H9 (cell line): ENCODE measurements around the gene TBP. TPM values are rescaled to one million over a fixed set of nuclear protein-coding genes. Genes with fewer than 3 reads are reported as not detected.
A peak's percentile ranks its signal among the peaks of the same experiment; 100 is the strongest.

Source experiments
- DNase-seq: peaks from one replicate; pipeline ENCODE4 v3.0.0-alpha.2; 2017
- H2AFZ ChIP-seq: one replicate; pipeline ENCODE4 v1.6.1; 2013; ENCODE audit warnings: mild to moderate bottlenecking, low read length, control low read depth, moderate library complexity
- H2AK5ac ChIP-seq: 2 replicates; pipeline ENCODE4 v1.6.1; 2013; ENCODE audit warnings: low read length, control low read depth, mixed read lengths; ENCODE audit not compliant: insufficient read length
- H2BK120ac ChIP-seq: one replicate; pipeline ENCODE4 v1.6.1; 2013; ENCODE audit warnings: low read depth, mild to moderate bottlenecking, low read length, control low read depth, inconsistent platforms; ENCODE audit not compliant: poor library complexity, severe bottlenecking
- H2BK12ac ChIP-seq: 2 replicates; pipeline ENCODE4 v1.6.1; 2013; ENCODE audit warnings: low read length, control low read depth, mixed read lengths, low read depth; ENCODE audit not compliant: insufficient read length
- H2BK15ac ChIP-seq: 2 replicates; pipeline ENCODE4 v1.6.1; 2013; ENCODE audit warnings: low read depth, low read length, control low read depth
- H2BK20ac ChIP-seq: one replicate; pipeline ENCODE4 v1.6.1; 2013; ENCODE audit warnings: low read depth, mild to moderate bottlenecking, low read length, control low read depth, inconsistent platforms; ENCODE audit not compliant: poor library complexity, severe bottlenecking
- H2BK5ac ChIP-seq: 2 replicates; pipeline ENCODE4 v1.6.1; 2013; ENCODE audit warnings: low read length, control low read depth, mixed read lengths; ENCODE audit not compliant: insufficient read length
- H3K14ac ChIP-seq: 2 replicates; pipeline ENCODE4 v1.6.1; 2013; ENCODE audit warnings: low read length, control low read depth; ENCODE audit not compliant: insufficient read depth
- H3K18ac ChIP-seq: 2 replicates; pipeline ENCODE4 v1.6.1; 2013; ENCODE audit warnings: low read depth, mild to moderate bottlenecking, mixed read lengths, low read length, control low read depth; ENCODE audit not compliant: insufficient read length
- H3K23ac ChIP-seq: 2 replicates; pipeline ENCODE4 v1.6.1; 2013; ENCODE audit warnings: low read length, control low read depth, mixed read lengths, low read depth; ENCODE audit not compliant: insufficient read length
- H3K23me2 ChIP-seq: 2 replicates; pipeline ENCODE4 v1.6.1; 2013; ENCODE audit warnings: low read depth, mild to moderate bottlenecking, mixed read lengths, low read length, control low read depth; ENCODE audit not compliant: insufficient read length, poor library complexity, severe bottlenecking
- H3K27ac ChIP-seq: 2 replicates; pipeline ENCODE4 v1.5.1; 2013; ENCODE audit warnings: low read length, control low read depth, mixed read lengths, low read depth; ENCODE audit not compliant: insufficient read length
- H3K27me3 ChIP-seq: 2 replicates; pipeline ENCODE4 v1.6.1; 2013; ENCODE audit warnings: low read length, control low read depth, inconsistent platforms; ENCODE audit not compliant: insufficient read depth
- H3K4ac ChIP-seq: 2 replicates; pipeline ENCODE4 v1.6.1; 2013; ENCODE audit warnings: low read depth, mild to moderate bottlenecking, control low read depth, inconsistent platforms, low read length, moderate library complexity
- H3K4me1 ChIP-seq: 2 replicates; pipeline ENCODE4 v1.6.1; 2013; ENCODE audit warnings: low read length, control low read depth, inconsistent platforms; ENCODE audit not compliant: insufficient read depth
- H3K4me2 ChIP-seq: 2 replicates; pipeline ENCODE4 v1.6.1; 2013; ENCODE audit warnings: low read length, control low read depth, mixed read lengths; ENCODE audit not compliant: insufficient read length, insufficient read depth
- H3K56ac ChIP-seq: 2 replicates; pipeline ENCODE4 v1.6.1; 2013; ENCODE audit warnings: low read depth, mild to moderate bottlenecking, mixed read lengths, low read length, control low read depth; ENCODE audit not compliant: insufficient read length
- H3K79me1 ChIP-seq: 2 replicates; pipeline ENCODE4 v1.6.1; 2013; ENCODE audit warnings: low read depth, mild to moderate bottlenecking, moderate library complexity, low read length, control low read depth, inconsistent platforms; ENCODE audit not compliant: insufficient read depth, poor library complexity, severe bottlenecking
- H3K79me2 ChIP-seq: 2 replicates; pipeline ENCODE4 v1.6.1; 2013; ENCODE audit warnings: low read length, control low read depth, inconsistent platforms; ENCODE audit not compliant: insufficient read depth
- H3K9ac ChIP-seq: 2 replicates; pipeline ENCODE4 v1.6.1; 2013; ENCODE audit warnings: low read length, control low read depth, mixed read lengths; ENCODE audit not compliant: insufficient read length; ENCODE audit errors: extremely low read depth
- H3K9me3 ChIP-seq: one replicate; pipeline ENCODE4 v1.6.1; 2013; ENCODE audit warnings: low read depth, low read length, inconsistent platforms; ENCODE audit not compliant: control insufficient read depth
- H3T11ph ChIP-seq: one replicate; pipeline ENCODE4 v1.6.1; 2013; ENCODE audit warnings: mild to moderate bottlenecking, low read length, control low read depth, inconsistent platforms
- H4K20me1 ChIP-seq: one replicate; pipeline ENCODE4 v1.6.1; 2013; ENCODE audit not compliant: control insufficient read depth, insufficient read length, insufficient read depth
- H4K5ac ChIP-seq: 2 replicates; pipeline ENCODE4 v1.6.1; 2013; ENCODE audit warnings: low read depth, mild to moderate bottlenecking, mixed read lengths, low read length, control low read depth; ENCODE audit not compliant: insufficient read length
- H4K8ac ChIP-seq: replicated peaks from 2 replicates; pipeline ENCODE4 v1.6.1; 2013; ENCODE audit warnings: low read length, control low read depth, mixed read lengths, low read depth; ENCODE audit not compliant: insufficient read length
- H4K91ac ChIP-seq: 2 replicates; pipeline ENCODE4 v1.6.1; 2013; ENCODE audit warnings: low read depth, mild to moderate bottlenecking, moderate library complexity, mixed read lengths, low read length, control low read depth; ENCODE audit not compliant: insufficient read length
- H3K27ac Mint-ChIP-seq, 3 experiments: 2 replicates in 2 of 3; 3 replicates in 1 of 3; pipeline ENCODE4 v1.8.0; 2020 to 2021; ENCODE audit warnings: mixed read lengths in 3 of 3, mild to moderate bottlenecking in 1 of 3, moderate library complexity in 1 of 3
- H3K27me3 Mint-ChIP-seq: 2 replicates; pipeline ENCODE4 v1.8.0; 2021; ENCODE audit warnings: low read depth, mild to moderate bottlenecking, moderate library complexity, mixed read lengths
- H3K36me3 Mint-ChIP-seq, 3 experiments: 2 replicates in 2 of 3; 3 replicates in 1 of 3; pipeline ENCODE4 v1.8.0; 2020 to 2021; ENCODE audit warnings: low read depth in 3 of 3, mixed read lengths in 3 of 3; ENCODE audit not compliant: insufficient read depth in 1 of 3
- H3K4me1 Mint-ChIP-seq, 2 experiments: 2 replicates each; pipeline ENCODE4 v1.8.0; 2020; ENCODE audit warnings: mixed read lengths in 2 of 2
- H3K4me3 Mint-ChIP-seq, 2 experiments: 2 replicates in 1 of 2; 3 replicates in 1 of 2; pipeline ENCODE4 v1.8.0; 2020 to 2021; ENCODE audit warnings: mild to moderate bottlenecking in 2 of 2, mixed read lengths in 2 of 2, moderate library complexity in 1 of 2
- H3K9me3 Mint-ChIP-seq, 2 experiments: 2 replicates in 1 of 2; 3 replicates in 1 of 2; pipeline ENCODE4 v1.8.0; 2020; ENCODE audit warnings: mild to moderate bottlenecking in 2 of 2, mixed read lengths in 2 of 2, moderate library complexity in 1 of 2
- WGBS: extraction: QIAGEN DNeasy Blood & Tissue Kit; methylation state at CpG from one replicate; pipeline ENCODE4 v1.1.7; 2013; ENCODE audit warnings: missing lambda C conversion rate, low lambda C conversion rate, mixed read lengths; ENCODE audit not compliant: insufficient read length; ENCODE audit errors: extremely low coverage; 5-methylcytosine and 5-hydroxymethylcytosine counted together
- total RNA-seq: library from RNA; stranded (reverse); gene quantifications from 2 replicates; pipeline ENCODE4 v1.2.1, GENCODE V29; 2021
- TF ChIP-seq, protein P1 (sequence below): fragments of 200-600 bp; sonication (generic); conservative IDR thresholded peaks from 3 replicates; pipeline ENCODE4 v1.8.0; 2021; ENCODE audit warnings: antibody characterized with exemption, mild to moderate bottlenecking

Gene TBP
- total RNA-seq, 1 experiment from 2014 or later: 22.6 TPM

DNA sequence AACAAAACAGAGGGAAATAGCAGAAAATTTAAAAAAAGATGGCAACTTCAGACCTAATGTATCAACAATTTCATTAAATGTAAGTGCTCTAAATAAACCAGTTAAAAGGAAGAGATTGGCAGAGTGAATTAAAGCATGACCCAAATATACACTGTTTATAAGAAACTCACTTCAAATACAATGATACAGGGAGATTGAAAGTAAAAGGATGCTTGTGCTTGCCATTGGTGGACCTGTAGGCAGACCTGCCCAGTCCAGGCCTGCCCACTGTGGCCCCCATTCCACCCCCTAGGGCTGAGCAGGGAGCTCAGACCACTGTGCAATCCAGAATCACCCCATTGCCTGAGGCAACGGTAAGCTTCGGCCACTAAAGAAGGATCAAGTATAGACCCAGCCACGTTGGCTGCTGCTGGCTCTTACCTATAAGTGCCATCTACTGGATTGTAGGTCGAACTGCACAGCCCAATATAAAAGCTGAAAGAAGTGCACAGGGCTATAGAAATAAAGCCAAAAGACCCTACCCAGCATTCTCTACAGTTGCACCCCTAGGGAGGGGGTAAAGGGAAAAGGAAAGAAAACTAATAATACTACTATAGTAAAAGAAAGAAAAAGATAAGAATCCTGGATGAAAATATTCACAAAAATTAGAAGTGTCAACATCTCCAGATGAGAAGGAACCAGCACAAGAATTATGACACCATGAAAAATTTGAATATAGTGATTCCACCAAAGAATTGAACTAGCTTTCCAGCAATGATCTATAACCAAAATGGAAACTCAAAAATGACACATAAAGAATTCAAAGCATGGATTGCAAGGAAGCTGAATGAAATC, 37.2 kb upstream of the TBP start:
- Histone ChIP-seq H3K4ac (no peak overlapping the region), H2BK120ac (no peak overlapping the region), H2BK5ac (no peak overlapping the region), H3K14ac (no peak overlapping the region), H4K8ac (no peak overlapping the region), H3K56ac (no peak overlapping the region), H3K27me3 (no peaks in the 10 kb centered on the region), H3T11ph (no peak overlapping the region), H4K5ac (no peak overlapping the region), H3K4me1 (no peaks in the 10 kb centered on the region), H4K20me1 (no peaks in the 10 kb centered on the region), H3K18ac (no peak overlapping the region), H2BK20ac (no peak overlapping the region), H3K27ac (no peak overlapping the region), H3K9me3 (no peaks in the 10 kb centered on the region), H3K23me2 (no peaks in the 10 kb centered on the region), H2BK12ac (no peak overlapping the region), H3K4me2 (no peak overlapping the region), H3K9ac (no peak overlapping the region), H3K79me1 (no peaks in the 10 kb centered on the region), H2AFZ (no peak overlapping the region), H2BK15ac (no peak overlapping the region), H3K79me2 (no peaks in the 10 kb centered on the region), H2AK5ac (no peak overlapping the region), H3K23ac (no peak overlapping the region), H4K91ac (no peak overlapping the region)
- H3K4me3 Mint-ChIP-seq: no peak overlapping the region
- H3K4me1 Mint-ChIP-seq: no peaks in the 10 kb centered on the region
- DNase-seq: peak; percentile 69
- H3K9me3 Mint-ChIP-seq: peaks cover 5 to 12% of the 10 kb centered on the region in 2 experiments; a peak in 3 of 5 replicates
- no peak overlapping the region for H3K27ac Mint-ChIP-seq
- TF ChIP-seq, protein P1, sequence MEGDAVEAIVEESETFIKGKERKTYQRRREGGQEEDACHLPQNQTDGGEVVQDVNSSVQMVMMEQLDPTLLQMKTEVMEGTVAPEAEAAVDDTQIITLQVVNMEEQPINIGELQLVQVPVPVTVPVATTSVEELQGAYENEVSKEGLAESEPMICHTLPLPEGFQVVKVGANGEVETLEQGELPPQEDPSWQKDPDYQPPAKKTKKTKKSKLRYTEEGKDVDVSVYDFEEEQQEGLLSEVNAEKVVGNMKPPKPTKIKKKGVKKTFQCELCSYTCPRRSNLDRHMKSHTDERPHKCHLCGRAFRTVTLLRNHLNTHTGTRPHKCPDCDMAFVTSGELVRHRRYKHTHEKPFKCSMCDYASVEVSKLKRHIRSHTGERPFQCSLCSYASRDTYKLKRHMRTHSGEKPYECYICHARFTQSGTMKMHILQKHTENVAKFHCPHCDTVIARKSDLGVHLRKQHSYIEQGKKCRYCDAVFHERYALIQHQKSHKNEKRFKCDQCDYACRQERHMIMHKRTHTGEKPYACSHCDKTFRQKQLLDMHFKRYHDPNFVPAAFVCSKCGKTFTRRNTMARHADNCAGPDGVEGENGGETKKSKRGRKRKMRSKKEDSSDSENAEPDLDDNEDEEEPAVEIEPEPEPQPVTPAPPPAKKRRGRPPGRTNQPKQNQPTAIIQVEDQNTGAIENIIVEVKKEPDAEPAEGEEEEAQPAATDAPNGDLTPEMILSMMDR: peak; percentile 80
- no CpG with 5 or more reads among the region's 4 CpGs for WGBS
- peaks cover 3% of the 10 kb centered on the region for H3K27me3 Mint-ChIP-seq
- peaks cover 0 to 8% (median 0%) of the 10 kb centered on the region in 3 experiments; a peak in 2 of 7 replicates for H3K36me3 Mint-ChIP-seq
